ENCODE results near the gene SPINK2. TPM values are rescaled to one million over a fixed set of nuclear protein-coding genes. Genes with fewer than 3 reads are reported as not detected.
A peak's percentile ranks its signal among the peaks of the same experiment; 100 is the strongest.

The SPINK2 gene
- not detected for polyA plus RNA-seq (ENCODE audit: insufficient read length)

- DNase-seq (ENCODE audit: low read depth), result no peak
These were observed at the start of gene SPINK2 for GRCh38 chr4:56821381-56822243. Gene SPINK2, minus strand, starts transcription at chr4:56821701. Its CDS starts 39 bp downstream, at chr4:56821662.

GRCh38 chr4:56870946-56871345 lies 49.4 kb upstream of the SPINK2 start:
- DNase-seq (ENCODE audit: low read depth), result peak; percentile 41

- DNase-seq (ENCODE audit: low read depth), result no peak
These were observed 42.1 kb upstream of the SPINK2 start for GRCh38 chr4:56863441-56864139.

GRCh38 chr4:56861360-56861759 lies 39.9 kb upstream of the SPINK2 start:
- DNase-seq (ENCODE audit: low read depth), result no peak

- DNase-seq (ENCODE audit: low read depth), result no peak
These were observed 39.3 kb upstream of the SPINK2 start for GRCh38 chr4:56860781-56861180.

GRCh38 chr4:56859841-56860240 lies 38.3 kb upstream of the SPINK2 start:
- no peak for DNase-seq (ENCODE audit: low read depth)

- no peak for DNase-seq (ENCODE audit: low read depth)
These were observed 36.3 kb upstream of the SPINK2 start for GRCh38 chr4:56857601-56858309.

- no peak for DNase-seq (ENCODE audit: low read depth)
These were observed 35.2 kb upstream of the SPINK2 start for GRCh38 chr4:56856656-56857055.

- DNase-seq (ENCODE audit: low read depth), result no peak
These were observed 29.4 kb upstream of the SPINK2 start for GRCh38 chr4:56850910-56851309.

GRCh38 chr4:56844802-56845580 lies 23.5 kb upstream of the SPINK2 start:
- DNase-seq (ENCODE audit: low read depth), result no peak

- no peak for DNase-seq (ENCODE audit: low read depth)
These were observed 22.0 kb upstream of the SPINK2 start for GRCh38 chr4:56843421-56843899.

- DNase-seq (ENCODE audit: low read depth), result no peak
These were observed 19.1 kb upstream of the SPINK2 start for GRCh38 chr4:56840559-56840958.

- DNase-seq (ENCODE audit: low read depth), result no peak
These were observed 7.5 kb upstream of the SPINK2 start for GRCh38 chr4:56828784-56829535.

- no peak for DNase-seq (ENCODE audit: low read depth)
These were observed 2.6 kb upstream of the SPINK2 start for GRCh38 chr4:56823933-56824600.

- DNase-seq (ENCODE audit: low read depth), result no peak
These were observed 2.7 kb downstream of the SPINK2 start for GRCh38 chr4:56818797-56819196.

GRCh38 chr4:56817840-56818491 lies 3.5 kb downstream of the SPINK2 start:
- no peak for DNase-seq (ENCODE audit: low read depth)

- no peak for DNase-seq (ENCODE audit: low read depth)
These were observed 14.8 kb downstream of the SPINK2 start for GRCh38 chr4:56806666-56807065.

- DNase-seq (ENCODE audit: low read depth), result no peak
These were observed 16.9 kb downstream of the SPINK2 start for GRCh38 chr4:56804551-56804950.

GRCh38 chr4:56803471-56803870 lies 18.0 kb downstream of the SPINK2 start:
- no peak for DNase-seq (ENCODE audit: low read depth)
